C4-2B (cell line): ENCODE results near the gene KDM2A.

ENCODE experiments used
- ZFX ChIP-seq: fragments of 450-650 bp; IDR thresholded peaks from 2 replicates; pipeline ENCODE4 v1.6.1; 2017
- TF ChIP-seq, protein P1 (sequence below): fragments of 450-650 bp; conservative IDR thresholded peaks from 2 replicates; pipeline ENCODE4 v1.5.1; 2017; ENCODE audit warnings: mild to moderate bottlenecking

GRCh38 chr11:67264877-67265632 lies 146.0 kb downstream of the KDM2A start:
- TF ChIP-seq, protein P1, sequence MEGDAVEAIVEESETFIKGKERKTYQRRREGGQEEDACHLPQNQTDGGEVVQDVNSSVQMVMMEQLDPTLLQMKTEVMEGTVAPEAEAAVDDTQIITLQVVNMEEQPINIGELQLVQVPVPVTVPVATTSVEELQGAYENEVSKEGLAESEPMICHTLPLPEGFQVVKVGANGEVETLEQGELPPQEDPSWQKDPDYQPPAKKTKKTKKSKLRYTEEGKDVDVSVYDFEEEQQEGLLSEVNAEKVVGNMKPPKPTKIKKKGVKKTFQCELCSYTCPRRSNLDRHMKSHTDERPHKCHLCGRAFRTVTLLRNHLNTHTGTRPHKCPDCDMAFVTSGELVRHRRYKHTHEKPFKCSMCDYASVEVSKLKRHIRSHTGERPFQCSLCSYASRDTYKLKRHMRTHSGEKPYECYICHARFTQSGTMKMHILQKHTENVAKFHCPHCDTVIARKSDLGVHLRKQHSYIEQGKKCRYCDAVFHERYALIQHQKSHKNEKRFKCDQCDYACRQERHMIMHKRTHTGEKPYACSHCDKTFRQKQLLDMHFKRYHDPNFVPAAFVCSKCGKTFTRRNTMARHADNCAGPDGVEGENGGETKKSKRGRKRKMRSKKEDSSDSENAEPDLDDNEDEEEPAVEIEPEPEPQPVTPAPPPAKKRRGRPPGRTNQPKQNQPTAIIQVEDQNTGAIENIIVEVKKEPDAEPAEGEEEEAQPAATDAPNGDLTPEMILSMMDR = no peak
- no peak for TF ChIP-seq ZFX
